HG03039 (cell line): ENCODE measurements around the gene CDK9.
"Not testable (repeated sequence)": the region's sequence is repeated elsewhere in the genome, so short reads cannot be mapped to it uniquely, and the experiment has no call there.

Experiments used
- ATAC-seq: cut with Tn5 transposase; IDR thresholded peaks from one replicate; pipeline ENCODE4 v1.9.1; 2021; ENCODE audit warnings: mild to moderate bottlenecking, moderate library complexity; ENCODE audit not compliant: unreplicated experiment

The CDK9 gene

GRCh38 chr9:127779136-127779981 is 6.5 kb upstream of the CDK9 start:
- peak; percentile 35 for ATAC-seq

GRCh38 chr9:127780126-127780885 is 5.5 kb upstream of the CDK9 start:
- ATAC-seq = no peak

GRCh38 chr9:127780909-127781308 is 4.9 kb upstream of the CDK9 start:
- not testable (repeated sequence) for ATAC-seq

- ATAC-seq = no peak
These were observed 4.0 kb upstream of the CDK9 start for GRCh38 chr9:127781806-127782205.

GRCh38 chr9:127783111-127784008 is 2.5 kb upstream of the CDK9 start:
- no peak for ATAC-seq

- ATAC-seq = peak; percentile 39
These were observed 556 bp upstream of the CDK9 start for GRCh38 chr9:127785023-127785932.

GRCh38 chr9:127786773-127787104 is 905 bp downstream of the CDK9 start:
- no peak for ATAC-seq

- ATAC-seq = no peak
These were observed 2.6 kb downstream of the CDK9 start for GRCh38 chr9:127788337-127789011.

- no peak for ATAC-seq
These were observed 3.3 kb downstream of the CDK9 start for GRCh38 chr9:127789179-127789578.

GRCh38 chr9:127790094-127790855 is 4.4 kb downstream of the CDK9 start:
- no peak for ATAC-seq

- no peak for ATAC-seq
These were observed 5.3 kb downstream of the CDK9 start for GRCh38 chr9:127791085-127791484.

GRCh38 chr9:127792417-127793031 is 6.7 kb downstream of the CDK9 start:
- ATAC-seq = no peak

- no peak for ATAC-seq
These were observed 7.4 kb downstream of the CDK9 start for GRCh38 chr9:127793093-127793708.

- no peak for ATAC-seq
These were observed 8.4 kb downstream of the CDK9 start for GRCh38 chr9:127794001-127794791.

- no peak for ATAC-seq
These were observed 10.5 kb downstream of the CDK9 start for GRCh38 chr9:127796225-127796813.

GRCh38 chr9:127796852-127797370 is 11.1 kb downstream of the CDK9 start:
- ATAC-seq = no peak
